Ishikawa (cell line): Measurements from ENCODE around the gene MX1.

Experiments used
- CREB1 ChIP-seq: IDR thresholded peaks from 2 replicates; pipeline ENCODE4 v1.6.1; 2012; ENCODE audit warnings: low read depth
- FOXM1 ChIP-seq: IDR thresholded peaks from 2 replicates; pipeline ENCODE4 v1.6.1; 2012; ENCODE audit warnings: low read depth, borderline replicate concordance
- NFIC ChIP-seq: IDR thresholded peaks from 2 replicates; pipeline ENCODE4 v1.6.1; 2012
- TCF12 ChIP-seq: IDR thresholded peaks from 2 replicates; pipeline ENCODE4 v1.6.1; 2012; ENCODE audit warnings: low read depth

GRCh38 chr21:41425588-41425953 is 468 bp upstream of the MX1 start:
- TF ChIP-seq NFIC, result no peak
- TF ChIP-seq FOXM1, result no peak
- TF ChIP-seq TCF12, result no peak
- no peak for TF ChIP-seq CREB1
